Naive B cell (primary cell): ENCODE data around the gene NIT2. TPM values are rescaled to one million over a fixed set of nuclear protein-coding genes. Genes with fewer than 3 reads are reported as not detected.

Experiments
- ATAC-seq, 2 donors: fragments of 150-1000 bp; cut with Tn5 transposase; 2 replicates each; pipeline ENCODE4 v1.10.0; 2021; ENCODE audit warnings: low read depth in 2 of 2, mild to moderate bottlenecking in 2 of 2, moderate library complexity in 2 of 2
- DNase-seq: peaks from one replicate; pipeline ENCODE4 v3.0.0; 2022
- H3K27ac Mint-ChIP-seq, 6 donors: one replicate each; pipeline ENCODE4 v1.8.0; 2020 to 2022; ENCODE audit warnings: mild to moderate bottlenecking in 6 of 6, mixed read lengths in 6 of 6, moderate library complexity in 5 of 6, inconsistent platforms in 2 of 6
- H3K27me3 Mint-ChIP-seq, 3 donors: one replicate each; pipeline ENCODE4 v1.8.0; 2021 to 2022; ENCODE audit warnings: mixed read lengths in 3 of 3, mild to moderate bottlenecking in 1 of 3
- H3K36me3 Mint-ChIP-seq, 2 donors: one replicate each; pipeline ENCODE4 v1.8.0; 2020 to 2022; ENCODE audit warnings: mixed read lengths in 2 of 2, inconsistent platforms in 1 of 2, mild to moderate bottlenecking in 1 of 2
- H3K4me1 Mint-ChIP-seq, 3 donors: one replicate each; pipeline ENCODE4 v1.8.0; 2020 to 2022; ENCODE audit warnings: mixed read lengths in 3 of 3, inconsistent platforms in 1 of 3, mild to moderate bottlenecking in 1 of 3, moderate library complexity in 1 of 3
- H3K4me3 Mint-ChIP-seq, 8 donors: one replicate each; pipeline ENCODE4 v1.8.0; 2020 to 2022; ENCODE audit warnings: mild to moderate bottlenecking in 8 of 8, mixed read lengths in 8 of 8, moderate library complexity in 8 of 8, inconsistent platforms in 2 of 8
- H3K9me3 Mint-ChIP-seq, 7 donors: one replicate each; pipeline ENCODE4 v1.8.0; 2020 to 2022; ENCODE audit warnings: mixed read lengths in 7 of 7, mild to moderate bottlenecking in 5 of 7, inconsistent platforms in 2 of 7, moderate library complexity in 1 of 7
- polyA plus RNA-seq, 6 donors: library from polyadenylated mRNA; unstranded; fragments of 300-500 nt; fragmentation: Illumina TruSeq; gene quantifications; one replicate each; pipeline ENCODE4 v1.2.3, GENCODE V29; 2021; ENCODE audit warnings: low read depth in 6 of 6

Gene NIT2
- polyA plus RNA-seq, 6 donors from 2014 or later = 20.2 to 51.0 (median 38.9) TPM

GRCh38 chr3:100386437-100387074, 52.0 kb downstream of the NIT2 start:
- ATAC-seq = no peak
- no peak for DNase-seq
- Mint-ChIP-seq H3K27me3 (no peaks in the 10 kb centered on the region), H3K36me3 (peaks cover 24% of the 10 kb centered on the region in 2 donors), H3K9me3 (peaks cover 0 to 15% (median 12%) of the 10 kb centered on the region in 7 donors), H3K4me3 (no peak overlapping the region), H3K4me1 (peaks cover 4 to 13% (median 5%) of the 10 kb centered on the region in 3 donors), H3K27ac (no peak overlapping the region)

DNA sequence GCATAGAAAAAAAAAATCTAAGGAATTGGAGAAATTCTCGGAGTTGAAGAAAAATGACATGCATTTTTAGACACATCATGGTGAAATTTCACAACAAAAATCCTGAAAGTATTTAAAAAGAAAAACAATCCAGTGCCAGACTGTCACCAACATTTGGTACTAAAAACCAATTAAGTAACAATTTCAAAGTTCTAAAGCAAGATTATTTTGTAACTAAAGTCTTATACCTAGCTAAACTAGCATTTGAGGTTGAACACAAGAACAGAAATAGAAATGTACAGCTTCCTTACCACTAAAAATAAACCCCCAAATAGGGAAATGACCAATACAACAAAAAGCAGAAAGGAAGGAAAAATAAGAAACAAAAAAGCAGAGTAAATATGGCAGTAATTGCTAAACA, 54.5 kb downstream of the NIT2 start:
- H3K36me3 Mint-ChIP-seq = peaks cover 20 to 24% of the 10 kb centered on the region in 2 donors
- no peaks in the 10 kb centered on the region for H3K27me3 Mint-ChIP-seq
- H3K4me3 Mint-ChIP-seq = peak overlapping the region in 1 of 8 donors; percentile 43
- ATAC-seq = no peak
- peaks cover 4 to 16% (median 14%) of the 10 kb centered on the region in 3 donors for H3K4me1 Mint-ChIP-seq
- H3K27ac Mint-ChIP-seq = no peak overlapping the region
- DNase-seq = no peak
- peaks cover 0 to 15% (median 12%) of the 10 kb centered on the region in 7 donors for H3K9me3 Mint-ChIP-seq

DNA sequence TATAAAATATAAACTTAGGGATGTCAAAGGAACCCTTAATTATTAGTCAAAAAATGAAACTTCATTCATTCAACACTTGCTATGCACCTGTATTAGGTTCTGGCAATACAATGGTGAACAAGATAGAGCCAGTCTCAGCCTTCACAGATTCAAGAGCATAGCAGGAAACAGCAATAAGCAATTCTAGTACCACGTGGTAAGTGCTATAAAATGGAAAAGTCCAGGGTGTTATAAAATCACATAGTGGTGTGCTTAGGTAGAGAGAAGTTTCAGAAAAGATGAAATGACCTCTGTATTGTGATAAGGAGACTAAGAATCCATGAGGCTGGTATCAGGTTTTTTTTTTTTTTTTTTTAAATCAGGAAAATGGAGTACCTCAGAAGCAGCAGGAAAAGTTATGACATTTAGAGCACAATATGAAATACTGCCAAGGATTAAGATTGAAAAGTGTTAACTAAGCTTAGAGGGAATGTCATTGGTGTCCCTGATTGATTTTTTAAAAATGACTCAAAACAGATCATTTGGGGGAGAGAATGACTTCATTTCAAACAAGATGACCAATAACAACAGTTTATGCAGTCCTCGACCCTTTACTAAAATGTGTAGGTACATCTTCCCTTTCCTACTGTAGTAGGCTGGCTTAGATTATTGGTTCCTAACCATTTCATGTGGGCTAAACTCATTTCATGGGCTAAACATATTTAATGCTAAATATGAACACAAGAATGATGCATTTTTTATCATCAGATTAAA, 61.3 kb downstream of the NIT2 start:
- H3K27ac Mint-ChIP-seq = peak overlapping the region in 1 of 6 donors; percentile 34

GRCh38 chr3:100396967-100397366, 62.4 kb downstream of the NIT2 start:
- Mint-ChIP-seq H3K27ac (no peak overlapping the region), H3K4me1 (peaks cover 21 to 55% (median 39%) of the 10 kb centered on the region in 3 donors), H3K27me3 (no peaks in the 10 kb centered on the region), H3K9me3 (no peaks in the 10 kb centered on the region), H3K36me3 (no peaks in the 10 kb centered on the region), H3K4me3 (peak overlapping the region in 1 of 8 donors; percentile 67)
- ATAC-seq = no peak
- no peak for DNase-seq

More for the DNA sequence above, 61.3 kb downstream of the NIT2 start:
- H3K4me3 Mint-ChIP-seq = no peak overlapping the region
- no peaks in the 10 kb centered on the region for H3K9me3 Mint-ChIP-seq
- no peak for DNase-seq
- ATAC-seq = no peak
- no peaks in the 10 kb centered on the region for H3K36me3 Mint-ChIP-seq
- H3K27me3 Mint-ChIP-seq = no peaks in the 10 kb centered on the region
- peaks cover 15 to 46% (median 31%) of the 10 kb centered on the region in 3 donors for H3K4me1 Mint-ChIP-seq

DNA sequence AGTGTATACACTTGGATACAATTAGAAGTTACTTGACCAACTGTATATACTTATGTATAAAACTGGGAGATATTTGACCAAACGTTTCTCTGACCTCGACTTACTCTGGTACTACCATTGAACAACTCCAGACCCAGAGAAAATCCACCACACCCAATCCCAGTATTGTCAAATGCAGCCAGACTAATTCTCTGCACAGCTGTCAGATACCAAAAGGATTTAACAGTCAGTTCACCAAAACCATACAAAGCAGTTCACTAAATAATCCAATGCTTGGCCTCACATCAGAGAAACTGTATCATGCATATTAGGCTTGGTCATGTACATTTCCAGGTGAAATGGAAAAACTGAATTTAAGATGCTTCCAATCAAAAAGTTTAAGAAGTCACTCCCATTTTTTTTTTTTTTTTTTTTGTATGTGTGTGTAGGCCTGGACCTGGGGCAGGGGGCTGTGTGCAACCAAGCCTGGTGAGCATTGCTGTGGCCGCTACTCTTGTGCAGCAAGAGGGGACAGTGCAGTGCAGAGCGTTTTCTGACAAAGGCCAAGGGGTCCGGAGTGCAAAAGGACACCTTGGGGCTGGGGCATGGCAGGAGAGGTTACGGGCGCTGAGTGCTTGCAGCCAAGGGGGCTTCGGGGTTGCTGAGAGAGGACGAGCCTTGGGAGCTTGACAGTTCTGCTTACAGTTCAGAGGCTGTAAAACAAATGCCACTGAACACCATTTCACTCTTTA, 64.9 kb downstream of the NIT2 start:
- H3K27ac Mint-ChIP-seq = peak overlapping the region in 3 of 6 donors; percentile 16 to 96 (median 24)

GRCh38 chr3:100400419-100400779, 65.8 kb downstream of the NIT2 start:
- Mint-ChIP-seq H3K27me3 (no peaks in the 10 kb centered on the region), H3K9me3 (no peaks in the 10 kb centered on the region), H3K36me3 (no peaks in the 10 kb centered on the region), H3K4me3 (peak overlapping the region; percentile 97 to 99 (median 98)), H3K27ac (peak overlapping the region in 4 of 6 donors; percentile 11 to 96 (median 41)), H3K4me1 (peaks cover 22 to 51% (median 35%) of the 10 kb centered on the region in 3 donors)
- peak; percentile 19 for ATAC-seq
- DNase-seq = no peak

More for the DNA sequence above, 64.9 kb downstream of the NIT2 start:
- Mint-ChIP-seq H3K4me3 (peak overlapping the region; percentile 68 to 99 (median 98)), H3K27me3 (no peaks in the 10 kb centered on the region), H3K9me3 (no peaks in the 10 kb centered on the region), H3K36me3 (no peaks in the 10 kb centered on the region), H3K4me1 (peaks cover 22 to 59% (median 35%) of the 10 kb centered on the region in 3 donors)
- DNase-seq (no peak), ATAC-seq (no peak)

- H3K9me3 Mint-ChIP-seq = no peaks in the 10 kb centered on the region
- H3K4me3 Mint-ChIP-seq = peak within 1 kb of the TSS; percentile 97 to 99 (median 98)
- no peaks in the 10 kb centered on the region for H3K27me3 Mint-ChIP-seq
- ATAC-seq = peak; percentile 85 to 86
- H3K27ac Mint-ChIP-seq = peak within 1 kb of the TSS; percentile 91 to 99 (median 96)
- no peaks in the 10 kb centered on the region for H3K36me3 Mint-ChIP-seq
- DNase-seq = peak; percentile 93
- peaks cover 23 to 48% (median 30%) of the 10 kb centered on the region in 3 donors for H3K4me1 Mint-ChIP-seq
These were observed 66.5 kb downstream of the NIT2 start, which contains the start of the genes LNP1 and TOMM70 for GRCh38 chr3:100400780-100401673. LNP1 (plus strand) TSS chr3:100401539; CDS start chr3:100429730, 28,191 bp downstream. TOMM70 (minus strand) TSS chr3:100401089; CDS start chr3:100400949, 140 bp downstream.

DNA sequence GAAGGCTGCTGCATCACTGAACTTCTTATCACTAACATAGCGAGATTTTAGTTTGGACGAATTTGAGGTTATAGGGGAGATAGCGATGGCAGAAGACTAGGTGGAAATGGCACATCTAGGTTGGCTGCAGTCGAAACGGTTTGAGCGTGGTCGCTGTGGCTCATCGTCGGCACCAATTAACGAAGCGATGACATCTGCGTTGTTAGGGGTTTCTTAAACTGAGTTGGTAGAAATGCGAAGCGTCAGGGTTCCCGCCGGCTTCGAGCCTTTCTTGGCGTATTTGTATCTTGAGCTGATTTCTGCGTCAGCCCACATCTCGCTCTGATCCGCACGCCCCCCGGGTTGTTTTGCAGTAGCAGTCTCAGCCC, 67.1 kb downstream of the NIT2 start:
- peaks cover 23 to 48% (median 30%) of the 10 kb centered on the region in 3 donors for H3K4me1 Mint-ChIP-seq
- H3K9me3 Mint-ChIP-seq = no peaks in the 10 kb centered on the region
- H3K27ac Mint-ChIP-seq = peak overlapping the region; percentile 91 to 99 (median 96)
- no peak for DNase-seq
- no peaks in the 10 kb centered on the region for H3K27me3 Mint-ChIP-seq
- H3K4me3 Mint-ChIP-seq = peak overlapping the region; percentile 97 to 99 (median 98)
- peak; percentile 16 to 18 for ATAC-seq
- H3K36me3 Mint-ChIP-seq = no peaks in the 10 kb centered on the region

DNA sequence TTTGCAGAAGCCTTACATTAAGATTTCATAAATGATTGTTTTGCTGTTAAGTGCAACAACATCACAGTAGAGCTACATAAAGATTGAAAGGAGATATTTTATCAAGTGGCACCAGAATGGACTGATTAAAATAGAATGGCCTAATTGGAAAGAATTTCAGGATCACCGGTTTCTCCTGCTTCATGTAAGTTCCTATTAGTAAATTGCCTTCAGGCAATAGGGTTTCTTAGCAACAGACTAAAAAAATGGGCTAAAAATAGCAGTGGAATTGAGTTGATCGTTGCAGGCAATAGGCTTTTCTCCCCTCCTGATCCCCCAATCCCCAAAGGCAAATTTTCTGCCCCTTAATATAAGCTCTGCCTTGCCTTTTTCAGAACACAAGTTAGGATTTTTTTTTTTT, 67.7 kb downstream of the NIT2 start:
- Mint-ChIP-seq H3K4me1 (peaks cover 23 to 47% (median 30%) of the 10 kb centered on the region in 3 donors), H3K4me3 (peak overlapping the region; percentile 97 to 99 (median 98)), H3K27ac (peak overlapping the region in 5 of 6 donors; percentile 91 to 97 (median 96)), H3K36me3 (peaks cover under 1 to 1% of the 10 kb centered on the region in 2 donors), H3K9me3 (peaks cover 0 to 5% (median under 1%) of the 10 kb centered on the region in 7 donors), H3K27me3 (no peaks in the 10 kb centered on the region)
- no peak for ATAC-seq
- DNase-seq = no peak

- H3K4me3 Mint-ChIP-seq = peak overlapping the region in 5 of 8 donors; percentile 97 to 99 (median 99)
- peak overlapping the region in 1 of 6 donors; percentile 79 for H3K27ac Mint-ChIP-seq
- peaks cover 23 to 41% (median 30%) of the 10 kb centered on the region in 3 donors for H3K4me1 Mint-ChIP-seq
- ATAC-seq = no peak
- no peak for DNase-seq
- H3K9me3 Mint-ChIP-seq = peaks cover 0 to 12% (median 7%) of the 10 kb centered on the region in 7 donors
- peaks cover 6 to 8% of the 10 kb centered on the region in 2 donors for H3K36me3 Mint-ChIP-seq
- no peaks in the 10 kb centered on the region for H3K27me3 Mint-ChIP-seq
These were observed 68.3 kb downstream of the NIT2 start for GRCh38 chr3:100402891-100403290.

GRCh38 chr3:100403362-100404249, 69.0 kb downstream of the NIT2 start:
- peaks cover 23 to 38% (median 29%) of the 10 kb centered on the region in 3 donors for H3K4me1 Mint-ChIP-seq

More at GRCh38 chr3:100403362-100404249, 69.0 kb downstream of the NIT2 start:
- DNase-seq = no peak
- no peak for ATAC-seq
- Mint-ChIP-seq H3K9me3 (peaks cover 0 to 13% (median 7%) of the 10 kb centered on the region in 7 donors), H3K4me3 (peak overlapping the region in 1 of 8 donors; percentile 97), H3K27ac (no peak overlapping the region), H3K27me3 (no peaks in the 10 kb centered on the region), H3K36me3 (peaks cover 7 to 10% of the 10 kb centered on the region in 2 donors)
